H1 (cell line): ENCODE results near the gene LRRC26. TPM values are rescaled to one million over a fixed set of nuclear protein-coding genes. Genes with fewer than 3 reads are reported as not detected.

Experiments used
- ASH2L ChIP-seq: fragments of 200-600, 300-600 bp; sonication (generic); IDR thresholded peaks from one replicate; pipeline ENCODE4 v1.7.1; 2017; ENCODE audit warnings: low read length
- ATF2 ChIP-seq: IDR thresholded peaks from 2 replicates; pipeline ENCODE4 v1.6.1; 2012; ENCODE audit warnings: low read length, inconsistent platforms
- BCL11A ChIP-seq, 2 experiments: IDR thresholded peaks; one replicate each; pipeline ENCODE4 v1.6.1; 2011; ENCODE audit warnings: low read depth in 2 of 2, low read length in 2 of 2, mild to moderate bottlenecking in 2 of 2
- BRCA1 ChIP-seq: IDR thresholded peaks from 2 replicates; pipeline ENCODE4 v1.6.1; 2012; ENCODE audit warnings: low read depth, low read length, improper control_type of control experiment
- CBX5 ChIP-seq: fragments of 300-800, 300-1000 bp; sonication (generic); IDR thresholded peaks from 2 replicates; pipeline ENCODE4 v1.7.1; 2016; ENCODE audit warnings: antibody characterized with exemption, low read length, low read depth
- CBX8 ChIP-seq: fragments of 300-800, 300-1000 bp; sonication (generic); IDR thresholded peaks from 2 replicates; pipeline ENCODE4 v1.7.1; 2016; ENCODE audit warnings: low read depth, low read length, borderline replicate concordance
- CEBPB ChIP-seq: IDR thresholded peaks from 2 replicates; pipeline ENCODE4 v1.6.1; 2012; ENCODE audit warnings: low read depth, low read length
- CHD1 ChIP-seq: IDR thresholded peaks from 2 replicates; pipeline ENCODE4 v1.6.1; 2012; ENCODE audit warnings: low read depth, low read length, improper control_type of control experiment
- FOSL1 ChIP-seq: IDR thresholded peaks from 2 replicates; pipeline ENCODE4 v1.6.1; 2011; ENCODE audit warnings: mild to moderate bottlenecking, low read depth, low read length, moderate library complexity; ENCODE audit not compliant: insufficient read depth
- JUND ChIP-seq: IDR thresholded peaks from 2 replicates; pipeline ENCODE4 v1.6.1; 2011; ENCODE audit warnings: mild to moderate bottlenecking, improper control_type of control experiment, low read length
- KDM1A ChIP-seq: fragments of 200-600, 300-600 bp; sonication (generic); IDR thresholded peaks from 2 replicates; pipeline ENCODE4 v1.7.1; 2016; ENCODE audit warnings: mild to moderate bottlenecking, low read length, borderline replicate concordance
- MAX ChIP-seq: IDR thresholded peaks from 2 replicates; pipeline ENCODE4 v1.6.1; 2012; ENCODE audit warnings: inconsistent platforms
- NANOG ChIP-seq: IDR thresholded peaks from 2 replicates; pipeline ENCODE4 v1.6.1; 2011; ENCODE audit warnings: low read length, low read depth, mild to moderate bottlenecking, inconsistent platforms; ENCODE audit not compliant: insufficient read depth, poor library complexity, severe bottlenecking
- POU5F1 ChIP-seq: IDR thresholded peaks from 2 replicates; pipeline ENCODE4 v1.6.1; 2011; ENCODE audit warnings: low read depth, mild to moderate bottlenecking, low read length, moderate library complexity
- RAD21 ChIP-seq, 2 experiments: IDR thresholded peaks in 1 of 2; conservative IDR thresholded peaks in 1 of 2; 2 replicates each; pipeline ENCODE4 v1.6.1; 2011; ENCODE audit warnings: low read depth in 2 of 2, low read length in 2 of 2, improper control_type of control experiment in 1 of 2, inconsistent platforms in 1 of 2, mild to moderate bottlenecking in 1 of 2, moderate library complexity in 1 of 2
- SIRT6 ChIP-seq: IDR thresholded peaks from one replicate; pipeline ENCODE4 v1.7.1; 2012; ENCODE audit warnings: low read length, inconsistent platforms
- SP4 ChIP-seq: IDR thresholded peaks from 2 replicates; pipeline ENCODE4 v1.6.1; 2012; ENCODE audit warnings: low read length, inconsistent platforms
- SRF ChIP-seq: IDR thresholded peaks from 2 replicates; pipeline ENCODE4 v1.6.1; 2011; ENCODE audit warnings: mild to moderate bottlenecking, low read depth, low read length, moderate library complexity
- TAF1 ChIP-seq: IDR thresholded peaks from 2 replicates; pipeline ENCODE4 v1.6.1; 2011; ENCODE audit warnings: mild to moderate bottlenecking, low read depth, low read length
- TBP ChIP-seq: IDR thresholded peaks from 2 replicates; pipeline ENCODE4 v1.6.1; 2011; ENCODE audit warnings: low read depth, low read length, improper control_type of control experiment
- TEAD4 ChIP-seq: IDR thresholded peaks from 2 replicates; pipeline ENCODE4 v1.6.1; 2012; ENCODE audit warnings: low read depth, low read length, inconsistent platforms, mixed read lengths
- YY1 ChIP-seq: IDR thresholded peaks from 2 replicates; pipeline ENCODE4 v1.6.1; 2011; ENCODE audit warnings: low read depth, mild to moderate bottlenecking, low read length
- ZNF274 ChIP-seq: IDR thresholded peaks from 2 replicates; pipeline ENCODE4 v1.7.0; 2012; ENCODE audit warnings: low read length, borderline replicate concordance; ENCODE audit errors: extremely low read depth
- polyA plus RNA-seq, 7 experiments: library from polyadenylated mRNA; depleted of rRNA in 3 of 7; stranded (reverse) in 5 of 7; unstranded in 2 of 7; fragments of >200 nt in 5 of 7; fragments of 200-250 nt in 2 of 7; gene quantifications; 1 replicate in 5 of 7; 2 replicates in 1 of 7; 4 replicates in 1 of 7; pipeline versions ENCODE4 v1.2.1 to v1.2.3, GENCODE V29; 2011 to 2013; ENCODE audit warnings: missing spikeins in 2 of 7, mixed read lengths in 2 of 7
- total RNA-seq: library from RNA; stranded (reverse); fragmentation: NEBNext Ultra II Directional; extraction: Animal tissue kit (Norgen Biotek cat#: 25700); gene quantifications from 2 replicates; pipeline ENCODE4 v1.2.1, GENCODE V29; 2021

The LRRC26 gene
- total and polyA plus RNA-seq, 2 of the 8 experiments (the other 6 are each of a cell fraction or from before 2014, with no cell fraction given), result 0.34 to 0.85 TPM

DNA sequence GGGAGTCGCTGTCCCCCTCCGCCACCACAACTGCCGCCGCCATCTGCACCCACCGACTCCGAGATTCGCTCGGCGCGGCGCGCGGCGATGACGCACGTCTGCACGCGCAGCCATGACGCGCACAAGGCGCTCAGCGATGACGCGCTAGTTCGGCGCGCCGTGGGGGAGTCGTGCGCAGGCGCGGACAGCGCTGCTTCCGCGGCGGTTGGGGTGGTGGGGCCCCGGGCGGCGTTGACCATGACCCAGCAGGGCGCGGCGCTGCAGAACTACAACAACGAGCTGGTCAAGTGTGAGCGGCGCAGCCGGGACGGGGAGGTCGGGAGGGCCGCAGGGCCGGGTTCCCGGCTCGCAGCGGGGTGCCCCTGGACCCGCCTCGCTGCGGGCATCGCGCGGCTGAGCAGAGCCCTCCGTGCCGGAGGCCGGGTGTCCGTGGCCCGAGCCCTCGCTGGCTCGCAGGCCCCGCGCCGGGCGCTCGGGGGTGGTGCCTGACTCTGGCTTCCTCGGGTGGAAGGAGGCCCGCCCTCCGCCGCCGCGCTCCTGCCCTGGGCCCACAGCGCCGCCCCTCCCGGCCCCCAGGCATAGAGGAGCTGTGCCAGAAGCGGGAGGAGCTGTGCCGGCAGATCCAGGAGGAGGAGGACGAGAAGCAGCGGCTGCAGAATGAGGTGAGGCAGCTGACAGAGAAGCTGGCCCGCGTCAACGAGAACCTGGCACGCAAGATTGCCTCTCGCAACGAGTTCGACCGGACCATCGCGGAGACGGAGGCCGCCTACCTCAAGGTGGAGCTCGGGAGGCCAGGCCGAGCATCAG, 18.8 kb upstream of the LRRC26 start, which contains the start of the genes ANAPC2 and SSNA1 (continued):
- TF ChIP-seq SRF (peak; percentile 98), ATF2 (no peak), CBX5 (no peak), CHD1 (no peak), TAF1 (peak; percentile 95), RAD21 (IDR thresholded peaks at IDR 0.05 in 1 of 2, conservative IDR thresholded peaks at IDR 0.05 in 1 of 2; ENCODE audit: low read depth in 2 of 2, low read length in 2 of 2) (peak; percentile 34 to 45; a peak in 3 of 4 replicates), ZNF274 (no peak), YY1 (peak; percentile 91), TBP (peak; percentile 90), SIRT6 (no peak), KDM1A (no peak), FOSL1 (no peak), TEAD4 (peak; percentile 19; the same call in 1 of the 2 replicates), CBX8 (no peak), JUND (peak; percentile 78), ASH2L (peak; percentile 90), BRCA1 (peak; percentile 75; the same call in 1 of the 2 replicates), BCL11A (IDR thresholded peaks at IDR 0.05; ENCODE audit: low read depth in 2 of 2, low read length in 2 of 2) (no peak), POU5F1 (no peak), CEBPB (no peak), MAX (peak; percentile 94), SP4 (peak; percentile 81; the same call in 1 of the 2 replicates), NANOG (no peak)
